Endometrial microvascular endothelial cells (primary cell): ENCODE measurements around the gene CHD6. TPM values are rescaled to one million over a fixed set of nuclear protein-coding genes. Genes with fewer than 3 reads are reported as not detected.

ENCODE experiments used
- in situ Hi-C: cut with HindIII; loops from 2 replicates; pipeline ENCODE4 v1.10.0; 2017; ENCODE audit warnings: low sequenced_read_pairs, low pct_unique_long_range_greater_than_20kb; ENCODE audit errors: inconsistent ontology term
- total RNA-seq: library from RNA; depleted of rRNA; stranded (reverse); fragments of >200 nt; gene quantifications from one replicate; pipeline ENCODE4 v1.2.3, GENCODE V29; 2015; ENCODE audit errors: inconsistent ontology term

CHD6 gene
- total RNA-seq, 1 donor from 2014 or later = 5.6 TPM

GRCh38 chr20:41483553-41483930 lies 134.6 kb downstream of the CHD6 start:
- in situ Hi-C loops = no loop called here

- in situ Hi-C loops = no loop called here
Measured at GRCh38 chr20:41482647-41483552, 135.3 kb downstream of the CHD6 start.

- in situ Hi-C loops = no loop called here
Measured at GRCh38 chr20:41480054-41480770, 138.0 kb downstream of the CHD6 start.

GRCh38 chr20:41479113-41479512 lies 139.1 kb downstream of the CHD6 start:
- in situ Hi-C loops = no loop called here

- in situ Hi-C loops = no loop called here
Measured at GRCh38 chr20:41478026-41478425, 140.2 kb downstream of the CHD6 start.

- in situ Hi-C loops = no loop called here
Measured at GRCh38 chr20:41476446-41476845, 141.7 kb downstream of the CHD6 start.

- in situ Hi-C loops = no loop called here
Measured at GRCh38 chr20:41476013-41476441, 142.2 kb downstream of the CHD6 start.

GRCh38 chr20:41475503-41475902 lies 142.7 kb downstream of the CHD6 start:
- in situ Hi-C loops = no loop called here

- in situ Hi-C loops = no loop called here
Measured at GRCh38 chr20:41470362-41471095, 147.6 kb downstream of the CHD6 start.

GRCh38 chr20:41469868-41470267 lies 148.3 kb downstream of the CHD6 start:
- in situ Hi-C loops = no loop called here

- in situ Hi-C loops = no loop called here
Measured at GRCh38 chr20:41468994-41469600, 149.1 kb downstream of the CHD6 start.

GRCh38 chr20:41467690-41468089 lies 150.5 kb downstream of the CHD6 start:
- in situ Hi-C loops = no loop called here

- in situ Hi-C loops = no loop called here
Measured at GRCh38 chr20:41467220-41467619, 151.0 kb downstream of the CHD6 start.

GRCh38 chr20:41463567-41463966 lies 154.6 kb downstream of the CHD6 start:
- in situ Hi-C loops = no loop called here

GRCh38 chr20:41462372-41463161 lies 155.6 kb downstream of the CHD6 start:
- in situ Hi-C loops = no loop called here

GRCh38 chr20:41458761-41459160 lies 159.4 kb downstream of the CHD6 start:
- in situ Hi-C loops = no loop called here

GRCh38 chr20:41457173-41457857 lies 160.9 kb downstream of the CHD6 start:
- in situ Hi-C loops = no loop called here

- in situ Hi-C loops = no loop called here
Measured at GRCh38 chr20:41456351-41456750, 161.8 kb downstream of the CHD6 start.
